B cell (primary cell): ENCODE measurements around the gene NOS1.

Experiments used
- CTCF ChIP-seq: fragments of 200-600 bp; IDR thresholded peaks from one replicate; pipeline ENCODE4 v1.8.0; 2022; ENCODE audit warnings: antibody characterized with exemption, mild to moderate bottlenecking
- EZH2 ChIP-seq: IDR thresholded peaks from 2 replicates; pipeline ENCODE4 v1.6.1; 2012; ENCODE audit warnings: borderline replicate concordance, low read depth, mild to moderate bottlenecking, moderate library complexity, low read length; ENCODE audit not compliant: insufficient read depth, poor library complexity, severe bottlenecking

- TF ChIP-seq CTCF (no peak), EZH2 (no peak)
Measured at GRCh38 chr12:117309276-117309925, 52.0 kb downstream of the NOS1 start.
